ENCODE results near the gene TMEM239. TPM values are rescaled to one million over a fixed set of nuclear protein-coding genes. Genes with fewer than 3 reads are reported as not detected.
"Not testable (repeated sequence)": the region's sequence is repeated elsewhere in the genome, so short reads cannot be mapped to it uniquely, and the experiment has no call there.

The TMEM239 gene
- total and polyA plus RNA-seq, 9 donors, result 0.11 TPM; not detected in 8

GRCh38 chr20:2820084-2820895 lies 4.1 kb downstream of the TMEM239 start:
- Histone ChIP-seq H3K4me1 (ENCODE audit: control insufficient read depth, insufficient read depth, low read length) (peaks cover 8% of the 10 kb centered on the region), H3K27ac (ENCODE audit: low read length) (no peak overlapping the region), H3K27me3 (ENCODE audit: control insufficient read depth, insufficient read depth, low read length) (peaks cover 32% of the 10 kb centered on the region), H3K4me3 (ENCODE audit: low read length) (no peak overlapping the region), H3K9me3 (replicated peaks; ENCODE audit: control insufficient read depth, low read depth, low read length) (no peaks in the 10 kb centered on the region), H3K36me3 (ENCODE audit: control insufficient read depth, insufficient read depth, low read length) (no peaks in the 10 kb centered on the region)
- WGBS (ENCODE audit: insufficient coverage), result 10% methylated on average over 30 of the region's 32 CpGs
- DNase-seq, result no peak

GRCh38 chr20:2820896-2821869 lies 5.0 kb downstream of the TMEM239 start:
- DNase-seq, result no peak
- Histone ChIP-seq H3K36me3 (ENCODE audit: control insufficient read depth, insufficient read depth, low read length) (no peaks in the 10 kb centered on the region), H3K27me3 (ENCODE audit: control insufficient read depth, insufficient read depth, low read length) (peaks cover 33% of the 10 kb centered on the region), H3K4me3 (ENCODE audit: low read length) (no peak overlapping the region), H3K4me1 (ENCODE audit: control insufficient read depth, insufficient read depth, low read length) (peaks cover 5% of the 10 kb centered on the region), H3K27ac (ENCODE audit: low read length) (no peak overlapping the region), H3K9me3 (replicated peaks; ENCODE audit: control insufficient read depth, low read depth, low read length) (no peaks in the 10 kb centered on the region)
- WGBS (ENCODE audit: insufficient coverage), result 6% methylated on average over 47 of the region's 68 CpGs

GRCh38 chr20:2822073-2822472 lies 5.9 kb downstream of the TMEM239 start:
- H3K4me1 ChIP-seq (ENCODE audit: control insufficient read depth, insufficient read depth, low read length), result peaks cover 5% of the 10 kb centered on the region
- no peak for DNase-seq
- H3K27ac ChIP-seq (ENCODE audit: low read length), result no peak overlapping the region
- H3K9me3 ChIP-seq (replicated peaks; ENCODE audit: control insufficient read depth, low read depth, low read length), result no peaks in the 10 kb centered on the region
- H3K36me3 ChIP-seq (ENCODE audit: control insufficient read depth, insufficient read depth, low read length), result no peaks in the 10 kb centered on the region
- WGBS (ENCODE audit: insufficient coverage), result no CpG with 5 or more reads among the region's 5 CpGs
- peaks cover 36% of the 10 kb centered on the region for H3K27me3 ChIP-seq (ENCODE audit: control insufficient read depth, insufficient read depth, low read length)
- no peak overlapping the region for H3K4me3 ChIP-seq (ENCODE audit: low read length)

GRCh38 chr20:2825761-2826160 lies 9.6 kb downstream of the TMEM239 start:
- Histone ChIP-seq H3K36me3 (ENCODE audit: control insufficient read depth, insufficient read depth, low read length) (no peaks in the 10 kb centered on the region), H3K27ac (ENCODE audit: low read length) (no peak overlapping the region), H3K4me3 (ENCODE audit: low read length) (no peak overlapping the region), H3K9me3 (replicated peaks; ENCODE audit: control insufficient read depth, low read depth, low read length) (no peaks in the 10 kb centered on the region), H3K27me3 (ENCODE audit: control insufficient read depth, insufficient read depth, low read length) (peaks cover 28% of the 10 kb centered on the region), H3K4me1 (ENCODE audit: control insufficient read depth, insufficient read depth, low read length) (no peaks in the 10 kb centered on the region)
- no peak for DNase-seq
- WGBS (ENCODE audit: insufficient coverage), result no CpG with 5 or more reads among the region's 2 CpGs

- WGBS (ENCODE audit: insufficient coverage), result no CpG with 5 or more reads among the region's 4 CpGs
- no peak for DNase-seq
- Histone ChIP-seq H3K36me3 (ENCODE audit: control insufficient read depth, insufficient read depth, low read length) (no peaks in the 10 kb centered on the region), H3K27me3 (ENCODE audit: control insufficient read depth, insufficient read depth, low read length) (peaks cover 20% of the 10 kb centered on the region), H3K9me3 (replicated peaks; ENCODE audit: control insufficient read depth, low read depth, low read length) (no peaks in the 10 kb centered on the region), H3K4me1 (ENCODE audit: control insufficient read depth, insufficient read depth, low read length) (no peaks in the 10 kb centered on the region), H3K4me3 (ENCODE audit: low read length) (no peak overlapping the region), H3K27ac (ENCODE audit: low read length) (no peak overlapping the region)
Observed at GRCh38 chr20:2826655-2827054, 10.5 kb downstream of the TMEM239 start.

- Histone ChIP-seq H3K27me3 (ENCODE audit: control insufficient read depth, insufficient read depth, low read length) (peaks cover 13% of the 10 kb centered on the region), H3K4me1 (ENCODE audit: control insufficient read depth, insufficient read depth, low read length) (no peaks in the 10 kb centered on the region), H3K4me3 (ENCODE audit: low read length) (no peak overlapping the region), H3K9me3 (replicated peaks; ENCODE audit: control insufficient read depth, low read depth, low read length) (no peaks in the 10 kb centered on the region), H3K36me3 (ENCODE audit: control insufficient read depth, insufficient read depth, low read length) (peaks cover 2% of the 10 kb centered on the region), H3K27ac (ENCODE audit: low read length) (no peak overlapping the region)
- DNase-seq, result no peak
- 63% methylated on average over 1 of the region's 6 CpGs for WGBS (ENCODE audit: insufficient coverage)
Observed at GRCh38 chr20:2829376-2829775, 13.2 kb downstream of the TMEM239 start.

- H3K36me3 ChIP-seq (ENCODE audit: control insufficient read depth, insufficient read depth, low read length), result peaks cover 11% of the 10 kb centered on the region
- H3K27me3 ChIP-seq (ENCODE audit: control insufficient read depth, insufficient read depth, low read length), result peaks cover 11% of the 10 kb centered on the region
- not testable (repeated sequence) for H3K9me3 ChIP-seq (replicated peaks; ENCODE audit: control insufficient read depth, low read depth, low read length); H3K4me1 ChIP-seq (ENCODE audit: control insufficient read depth, insufficient read depth, low read length); H3K27ac ChIP-seq (ENCODE audit: low read length); DNase-seq; H3K4me3 ChIP-seq (ENCODE audit: low read length)
- WGBS (ENCODE audit: insufficient coverage), result 85% methylated on average over 2 of the region's 7 CpGs
Observed at GRCh38 chr20:2831206-2831605, 15.0 kb downstream of the TMEM239 start.

GRCh38 chr20:2833761-2834160 lies 17.6 kb downstream of the TMEM239 start:
- WGBS (ENCODE audit: insufficient coverage), result no CpG with 5 or more reads among the region's 1 CpG
- no peaks in the 10 kb centered on the region for H3K4me1 ChIP-seq (ENCODE audit: control insufficient read depth, insufficient read depth, low read length)
- no peak for DNase-seq
- H3K36me3 ChIP-seq (ENCODE audit: control insufficient read depth, insufficient read depth, low read length), result peaks cover 32% of the 10 kb centered on the region
- H3K9me3 ChIP-seq (replicated peaks; ENCODE audit: control insufficient read depth, low read depth, low read length), result no peaks in the 10 kb centered on the region
- peaks cover 6% of the 10 kb centered on the region for H3K27me3 ChIP-seq (ENCODE audit: control insufficient read depth, insufficient read depth, low read length)
- H3K4me3 ChIP-seq (ENCODE audit: low read length), result no peak overlapping the region
- no peak overlapping the region for H3K27ac ChIP-seq (ENCODE audit: low read length)

GRCh38 chr20:2834401-2835110 lies 18.4 kb downstream of the TMEM239 start:
- no peaks in the 10 kb centered on the region for H3K9me3 ChIP-seq (replicated peaks; ENCODE audit: control insufficient read depth, low read depth, low read length)
- H3K4me3 ChIP-seq (ENCODE audit: low read length), result no peak overlapping the region
- WGBS (ENCODE audit: insufficient coverage), result 100% methylated on average over 1 of the region's 14 CpGs

More at GRCh38 chr20:2834401-2835110, 18.4 kb downstream of the TMEM239 start:
- no peak overlapping the region for H3K27ac ChIP-seq (ENCODE audit: low read length)
- DNase-seq, result no peak
- H3K27me3 ChIP-seq (ENCODE audit: control insufficient read depth, insufficient read depth, low read length), result peaks cover 6% of the 10 kb centered on the region
- peaks cover 32% of the 10 kb centered on the region for H3K36me3 ChIP-seq (ENCODE audit: control insufficient read depth, insufficient read depth, low read length)
- H3K4me1 ChIP-seq (ENCODE audit: control insufficient read depth, insufficient read depth, low read length), result peaks cover 4% of the 10 kb centered on the region

Data from muscle of leg (tissue), 11 donors.